ENCODE results near the gene CEP162.
"Not testable (repeated sequence)": the region's sequence is repeated elsewhere in the genome, so short reads cannot be mapped to it uniquely, and the experiment has no call there.

Gene CEP162

GRCh38 chr6:84223608-84224007 is 3.8 kb downstream of the CEP162 start:
- not testable (repeated sequence) for DNase-seq

- DNase-seq: no peak
Observed at GRCh38 chr6:84222426-84222825, 5.0 kb downstream of the CEP162 start.

DNA sequence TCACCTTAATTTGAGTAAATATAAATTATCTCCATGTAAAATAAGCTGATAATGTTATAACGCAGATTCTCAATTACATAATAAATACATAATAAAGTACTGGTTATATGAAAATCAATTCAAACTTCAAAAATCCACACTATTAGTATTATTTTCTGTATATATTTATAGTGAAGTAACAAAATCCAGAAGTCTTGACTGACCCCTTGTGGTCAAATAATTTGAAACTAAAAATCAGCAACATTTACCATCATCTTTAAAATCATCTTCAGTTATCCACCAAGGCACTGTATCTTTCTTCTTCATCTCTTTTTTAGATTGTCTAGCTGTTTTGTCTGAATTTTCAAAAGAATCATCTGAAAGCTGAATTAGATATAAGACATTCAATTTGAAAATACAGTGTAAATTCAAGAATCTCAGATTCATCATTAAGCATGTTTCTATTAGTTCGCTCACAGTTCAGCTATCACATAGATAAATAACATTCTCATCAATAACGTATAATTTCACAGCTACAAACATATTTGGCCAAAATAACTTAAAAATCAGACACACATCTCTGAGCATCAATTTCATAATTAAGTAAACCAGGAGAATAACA is 6.5 kb downstream of the CEP162 start:
- DNase-seq: no peak

DNA sequence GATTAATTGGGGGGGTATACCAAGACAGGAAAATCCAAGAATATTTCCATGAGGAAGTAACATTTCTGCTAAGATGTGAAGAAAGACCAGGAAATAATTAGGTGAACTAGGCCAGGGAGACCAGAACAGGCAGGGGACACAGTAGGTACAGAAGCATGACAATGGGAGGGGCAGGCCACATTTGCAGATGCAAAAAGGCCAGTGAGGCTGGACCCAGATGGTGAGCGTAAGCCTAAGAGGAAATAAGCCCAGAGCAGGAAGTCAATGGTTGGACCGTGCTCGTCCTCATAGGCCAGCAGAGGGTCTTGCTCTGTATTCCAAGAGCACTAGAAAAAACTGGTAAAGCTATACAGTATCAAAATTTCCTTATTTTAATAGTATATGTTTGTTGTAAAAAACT is 9.4 kb downstream of the CEP162 start:
- DNase-seq: no peak

DNA sequence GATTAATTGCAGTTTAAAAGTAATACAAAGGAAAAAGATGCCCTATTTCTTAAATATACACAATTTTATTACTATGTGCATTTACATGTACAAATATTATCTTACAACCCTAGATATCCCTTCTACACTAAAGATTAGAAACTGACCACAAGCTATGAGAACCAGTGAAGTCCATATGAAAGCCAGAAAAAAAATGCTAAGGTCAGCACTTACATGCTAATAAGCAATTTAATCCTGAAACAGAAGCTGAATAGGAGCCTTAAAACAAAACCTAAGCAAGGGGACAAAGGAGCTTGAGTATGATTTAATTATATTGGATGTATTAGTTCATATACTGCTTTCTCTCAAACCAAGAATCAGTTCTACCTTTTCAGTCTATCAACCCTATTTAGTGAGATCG is 14.2 kb downstream of the CEP162 start:
- no peak for DNase-seq

- DNase-seq: no peak
Observed at GRCh38 chr6:84204011-84204410, 23.4 kb downstream of the CEP162 start.

- not testable (repeated sequence) for DNase-seq
Observed at GRCh38 chr6:84199987-84200386, 27.5 kb downstream of the CEP162 start.

DNA sequence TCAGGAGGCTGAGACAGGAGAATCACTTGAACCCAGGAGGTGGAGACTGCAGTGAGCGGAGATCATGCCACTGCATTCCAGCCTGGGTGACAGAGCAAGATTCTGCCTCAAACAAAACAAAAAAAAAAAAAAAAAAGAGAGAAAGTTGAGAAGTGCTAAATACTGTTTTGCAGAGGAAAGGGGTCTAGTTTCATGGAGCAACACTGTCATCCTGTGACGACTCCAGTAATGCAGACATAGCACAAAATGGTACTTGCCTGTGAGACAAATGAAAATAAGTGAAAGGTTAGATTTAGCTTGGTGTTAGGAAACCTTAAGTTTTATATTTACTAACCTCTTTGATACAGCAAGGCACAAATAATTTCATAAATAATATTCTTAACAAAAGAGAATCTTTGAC is 29.7 kb downstream of the CEP162 start:
- no peak for DNase-seq

DNA sequence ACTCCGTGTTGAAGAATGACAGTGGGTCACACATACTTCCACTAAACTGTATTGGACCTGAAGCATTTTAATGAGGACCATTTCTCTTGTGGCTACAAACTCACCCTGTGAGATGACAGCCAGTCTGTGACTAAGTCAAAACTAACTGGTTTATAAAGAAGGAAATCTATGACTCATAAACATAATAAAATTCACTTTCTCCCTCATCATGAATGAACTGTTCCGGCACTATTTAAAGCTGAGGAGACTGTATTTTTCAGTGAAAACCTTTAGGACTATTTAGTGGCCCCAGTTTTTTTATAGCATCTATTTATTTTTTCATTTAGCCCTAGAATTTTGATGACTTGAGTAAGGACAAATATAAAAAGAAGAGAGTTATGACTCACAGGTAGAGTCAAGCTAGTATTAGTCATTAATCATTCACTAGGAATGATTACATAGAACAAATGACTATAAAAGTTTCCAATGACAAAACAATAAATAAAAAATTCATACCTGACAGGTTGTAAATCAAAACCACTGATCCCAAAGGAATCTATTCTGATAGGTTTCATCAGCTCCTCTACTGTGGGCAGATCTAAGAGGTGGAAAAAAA is 34.2 kb downstream of the CEP162 start:
- no peak for DNase-seq

DNA sequence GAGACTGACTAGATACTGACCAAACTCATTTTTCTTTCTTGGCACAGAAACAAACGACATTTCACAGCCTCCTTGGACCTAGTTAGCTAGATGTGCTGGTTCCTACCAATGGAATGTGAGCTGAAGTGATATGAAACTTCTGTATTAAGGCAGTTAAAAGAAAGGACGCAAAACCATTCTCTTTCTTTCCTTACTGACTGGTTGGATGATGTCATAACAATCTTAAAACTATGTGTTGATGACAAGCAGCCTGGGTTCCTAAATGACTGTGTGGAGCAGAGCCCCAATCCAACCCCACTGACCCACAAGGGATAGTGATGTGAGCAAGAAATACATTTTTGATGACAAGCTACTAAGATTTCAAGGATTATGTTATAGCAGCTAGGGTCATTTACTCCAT is 35.6 kb downstream of the CEP162 start:
- no peak for DNase-seq

DNA sequence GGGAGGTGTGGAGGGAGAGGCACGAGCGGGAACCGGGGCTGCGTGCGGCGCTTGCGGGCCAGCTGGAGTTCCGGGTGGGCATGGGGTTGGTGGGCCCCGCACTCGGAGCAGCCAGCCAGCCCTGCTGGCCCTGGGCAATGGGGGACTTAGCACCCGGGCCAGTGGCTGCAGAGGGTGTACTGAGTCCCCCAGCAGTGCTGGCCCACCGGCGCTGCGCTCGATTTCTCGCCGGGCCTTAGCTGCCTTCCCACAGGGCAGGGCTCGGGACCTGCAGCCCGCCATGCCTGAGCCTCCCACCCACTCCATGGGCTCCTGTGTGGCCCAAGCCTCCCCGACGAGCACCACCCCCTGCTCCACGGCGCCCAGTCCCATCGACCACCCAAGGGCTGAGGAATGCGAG is 38.1 kb downstream of the CEP162 start:
- not testable (repeated sequence) for DNase-seq

DNA sequence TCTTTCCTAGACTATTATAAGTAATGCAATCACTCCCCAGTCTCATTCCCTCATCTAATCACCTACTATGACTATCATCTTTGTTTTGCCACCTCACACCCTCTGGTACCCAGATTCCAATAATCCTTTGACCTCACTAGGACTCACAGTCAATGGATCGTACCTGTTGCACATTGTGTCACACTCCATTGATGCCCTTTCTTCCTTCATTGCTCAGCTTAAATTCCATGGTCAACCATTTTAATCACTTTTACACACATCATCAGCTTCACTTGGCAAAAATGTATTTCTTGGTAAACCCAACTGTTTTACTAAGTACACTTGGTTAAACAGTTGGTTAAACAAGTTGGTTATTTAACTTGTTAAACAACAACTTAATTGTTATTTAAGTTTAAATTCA is 44.0 kb downstream of the CEP162 start:
- DNase-seq: no peak

- no peak for DNase-seq
Observed at GRCh38 chr6:84182001-84182400, 45.4 kb downstream of the CEP162 start.

DNA sequence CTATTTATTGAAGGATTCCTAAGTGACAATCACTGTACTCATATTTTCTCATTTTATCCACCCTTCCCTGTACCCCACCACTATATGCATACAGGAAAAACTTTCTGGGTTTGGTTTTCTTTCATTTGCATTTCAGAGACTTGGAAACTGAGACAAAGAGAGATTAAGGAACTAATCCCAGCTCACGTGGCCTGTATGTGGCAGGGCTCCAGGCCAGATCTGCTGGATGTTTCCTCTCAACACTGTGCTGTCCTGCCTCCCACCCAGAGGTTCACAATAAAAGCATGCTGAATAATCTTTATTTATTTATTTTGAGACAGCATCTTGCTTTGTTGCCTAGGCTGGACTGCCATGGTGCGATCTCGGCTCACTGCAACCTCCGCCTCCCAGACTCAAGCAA is 50.2 kb downstream of the CEP162 start:
- no peak for DNase-seq

DNA sequence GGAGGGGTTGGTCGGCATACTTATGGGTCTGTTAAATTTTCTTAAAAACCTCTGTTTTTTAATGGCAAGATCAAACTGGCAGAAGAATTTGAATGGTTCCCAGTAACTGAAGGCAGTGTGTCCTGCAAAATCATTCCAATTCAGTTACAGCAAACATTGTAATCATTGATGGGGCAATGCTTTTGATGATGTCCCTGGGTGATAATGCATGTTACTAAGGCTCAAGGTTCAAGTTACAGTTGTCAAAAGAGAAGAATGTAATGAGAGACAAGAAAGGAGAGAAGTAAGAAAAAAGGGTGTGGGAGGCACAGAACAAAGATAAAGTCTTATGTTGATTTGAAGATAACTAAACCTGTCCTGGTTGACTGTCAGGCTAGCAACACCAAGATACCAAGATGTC is 54.9 kb downstream of the CEP162 start:
- DNase-seq: no peak

DNA sequence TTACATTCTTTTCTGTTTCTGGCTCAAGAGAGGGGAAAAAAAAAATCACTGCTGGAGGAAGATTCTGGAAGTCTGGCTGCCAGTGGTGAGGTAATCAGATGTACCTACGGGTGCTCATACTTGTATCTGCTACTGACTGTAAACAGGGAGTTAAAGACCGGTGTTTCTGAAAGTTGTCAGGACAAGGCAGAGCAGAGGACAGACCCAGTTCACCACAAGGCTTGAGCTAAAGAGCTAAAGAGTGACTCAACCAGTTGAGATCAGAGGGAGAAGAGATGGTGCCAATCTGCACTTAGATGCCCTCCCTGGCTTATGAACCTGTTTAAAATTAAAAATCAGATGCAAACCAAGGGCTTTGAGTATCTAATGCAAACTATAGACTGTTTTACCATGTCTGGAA is 55.4 kb downstream of the CEP162 start:
- no peak for DNase-seq

DNA sequence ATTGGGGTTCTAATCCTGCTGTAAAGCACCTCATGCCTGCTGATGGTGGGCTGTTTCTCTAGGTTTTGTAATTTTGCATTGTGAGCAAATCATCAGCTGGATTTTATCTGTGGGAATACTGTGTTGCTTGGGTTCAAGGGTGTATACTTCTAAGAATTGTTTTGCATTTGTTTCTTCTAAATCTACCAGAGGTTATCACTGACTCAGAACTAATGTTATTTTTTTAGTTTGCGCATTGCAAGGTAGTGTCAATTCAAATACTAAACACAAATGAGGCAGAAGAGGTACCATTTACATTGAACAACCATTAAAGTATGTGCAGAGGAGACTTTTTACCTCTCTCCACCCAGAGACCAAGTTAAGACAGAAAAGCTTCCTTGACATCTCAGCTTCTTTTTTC is 60.0 kb downstream of the CEP162 start:
- no peak for DNase-seq

- DNase-seq: no peak
Observed at GRCh38 chr6:84166395-84166794, 61.0 kb downstream of the CEP162 start.

DNA sequence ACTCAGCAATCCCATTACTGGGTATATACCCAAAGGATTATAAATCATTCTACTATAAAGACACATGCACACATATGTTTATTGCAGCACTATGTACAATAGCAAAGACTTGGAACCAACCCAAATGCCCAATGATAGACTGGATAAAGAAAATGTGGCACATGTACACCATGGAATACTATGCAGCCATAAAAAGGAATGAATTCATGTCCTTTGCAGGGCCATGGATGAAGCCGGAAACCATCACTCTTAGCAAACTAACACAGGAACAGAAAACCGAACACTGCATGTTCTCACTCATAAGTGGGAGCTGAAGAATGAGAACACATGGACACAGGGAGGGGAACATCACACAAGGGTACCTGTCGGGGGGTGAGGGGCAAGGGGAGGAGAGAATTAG is 63.1 kb downstream of the CEP162 start:
- DNase-seq: not testable (repeated sequence)

DNA sequence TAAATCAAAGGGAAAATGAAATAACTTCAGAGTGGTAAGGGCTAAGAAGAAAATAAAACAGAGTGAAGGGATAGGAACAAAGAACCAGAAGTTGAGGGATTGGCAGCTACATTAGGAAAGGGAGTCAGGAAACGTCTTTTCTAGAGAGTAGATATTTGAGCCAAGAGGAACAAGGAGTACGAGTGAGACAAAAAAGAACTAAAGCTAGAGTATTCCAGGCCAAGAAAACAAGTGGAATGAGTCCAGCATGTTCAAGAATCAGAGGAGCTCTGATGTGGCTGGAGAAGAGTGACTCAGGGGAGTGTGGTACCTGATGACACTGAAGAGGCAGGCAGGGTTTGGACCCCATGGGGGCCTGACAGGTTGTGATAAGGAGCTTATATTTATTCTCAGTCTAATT is 66.3 kb downstream of the CEP162 start:
- DNase-seq: no peak

GRCh38 chr6:84156306-84156705 is 71.1 kb downstream of the CEP162 start:
- no peak for DNase-seq

DNA sequence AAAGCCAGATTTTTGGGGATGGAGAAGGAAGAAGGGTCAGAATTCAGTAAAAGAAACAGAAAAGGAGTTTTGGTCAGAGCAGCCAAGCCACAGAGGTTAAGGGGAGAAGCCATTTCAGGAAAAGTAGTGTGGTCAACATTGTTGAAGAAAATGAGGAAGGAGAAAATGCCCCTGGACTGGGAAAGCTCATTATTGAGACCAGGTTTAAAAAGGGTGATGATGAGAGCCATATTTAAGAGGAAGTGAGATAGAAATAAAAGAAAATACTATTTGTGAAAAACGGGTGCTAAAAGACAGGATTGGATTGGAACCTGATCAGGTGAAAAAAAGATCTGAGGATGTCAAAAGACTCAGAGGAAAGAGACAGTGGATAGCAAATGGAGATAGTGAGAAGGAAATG is 75.8 kb downstream of the CEP162 start:
- no peak for DNase-seq

DNA sequence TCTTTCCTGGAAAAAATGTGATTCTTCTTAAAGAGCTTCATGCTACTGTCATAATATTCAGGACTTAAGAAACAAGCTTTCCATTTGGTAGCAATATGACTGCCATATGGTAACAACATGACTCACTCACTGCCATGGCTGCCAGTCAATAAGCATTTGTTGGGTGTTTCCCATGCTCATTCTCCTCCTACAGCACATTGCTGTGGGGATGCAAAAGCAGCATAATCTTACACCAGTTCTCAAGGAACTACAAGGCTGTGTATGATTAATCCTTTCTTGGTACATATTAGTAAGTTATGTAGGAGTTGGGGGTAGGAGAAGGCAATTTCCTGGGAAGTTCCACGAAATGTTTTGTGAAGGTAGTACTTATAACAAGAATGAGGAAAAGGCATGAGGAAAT is 76.7 kb downstream of the CEP162 start:
- DNase-seq: no peak

GRCh38 chr6:84141521-84141920 is 85.9 kb downstream of the CEP162 start:
- no peak for DNase-seq

GRCh38 chr6:84139311-84139710 is 88.1 kb downstream of the CEP162 start:
- no peak for DNase-seq
